Gastroesophageal sphincter (tissue), 3 donors: Measurements from ENCODE around the gene LIMK2.

Experiments
- CTCF ChIP-seq, 4 experiments: fragments of 200-600 bp in 2 of 4; fragments of 450-650 bp in 2 of 4; sonication (generic) in 1 of 4; IDR thresholded peaks; one replicate each; pipeline ENCODE4 v1.5.1; 2017 to 2019; ENCODE audit warnings: antibody characterized with exemption in 4 of 4, mild to moderate bottlenecking in 2 of 4, moderate library complexity in 2 of 4
- POLR2A ChIP-seq, 2 donors: fragments of 450-650 bp; IDR thresholded peaks; one replicate each; pipeline ENCODE4 v1.6.1; 2017; ENCODE audit warnings: antibody characterized with exemption in 2 of 2, mild to moderate bottlenecking in 2 of 2, moderate library complexity in 1 of 2

DNA sequence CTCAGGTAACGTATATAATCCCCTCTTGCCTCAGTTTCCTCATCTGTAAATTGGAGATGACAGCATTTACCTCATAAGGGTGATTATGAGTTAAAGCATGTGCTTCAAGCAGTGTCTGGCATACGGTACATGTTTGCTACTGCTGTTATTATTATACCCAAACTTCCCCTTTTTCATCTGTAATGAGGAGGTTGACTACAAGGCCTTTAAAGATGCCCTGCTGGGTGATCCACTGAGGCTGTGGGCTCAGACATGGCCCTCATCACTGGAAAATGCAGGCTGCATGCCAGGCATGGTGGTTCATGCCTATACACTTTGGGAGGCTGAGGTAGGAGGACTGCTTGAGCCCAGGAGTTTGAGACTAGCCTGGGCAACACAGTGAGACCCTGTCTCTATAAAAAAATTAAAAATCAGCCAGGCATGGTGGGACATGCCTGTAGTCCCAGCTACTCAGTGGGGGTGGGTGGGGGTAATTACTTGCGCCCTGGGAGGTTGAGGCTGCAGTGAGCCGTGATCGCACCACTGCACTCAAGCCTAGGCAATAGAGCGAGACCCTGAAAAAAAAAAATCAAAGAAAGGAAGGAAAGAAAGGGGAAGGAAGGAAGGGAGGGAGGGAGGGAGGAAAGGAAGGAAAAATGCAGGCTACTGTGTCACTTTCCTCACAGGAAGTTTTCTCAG, 75.9 kb downstream of the LIMK2 start:
- TF ChIP-seq POLR2A (IDR thresholded peaks at IDR 0.05) (no peak), CTCF (IDR thresholded peaks at IDR 0.05) (no peak)
